Astrocyte of the cerebellum (primary cell): ENCODE measurements around the gene NRDC.

ENCODE experiments used
- DNase-seq: peaks from one replicate; pipeline ENCODE4 v3.0.0-alpha.2; 2011; ENCODE audit warnings: low read depth
- H3K4me3 ChIP-seq: 2 replicates; pipeline ENCODE4 v1.5.1; 2011; ENCODE audit warnings: mild to moderate bottlenecking, low read depth, low read length, moderate library complexity
- CTCF ChIP-seq: IDR thresholded peaks from 2 replicates; pipeline ENCODE4 v1.5.1; 2012; ENCODE audit warnings: low read length, low read depth, moderate library complexity, mild to moderate bottlenecking; ENCODE audit errors: missing control alignments
- in situ Hi-C: cut with HindIII; loops from 2 replicates; pipeline ENCODE4 v1.10.0; 2017; ENCODE audit warnings: low sequenced_read_pairs

NRDC gene

GRCh38 chr1:51752073-51752948, 126.2 kb downstream of the NRDC start:
- in situ Hi-C loops, result no loop called here
- no peak for DNase-seq
- TF ChIP-seq CTCF, result no peak
- H3K4me3 ChIP-seq, result no peak overlapping the region

- no peak for TF ChIP-seq CTCF
- DNase-seq, result no peak
- in situ Hi-C loops, result no loop called here
- H3K4me3 ChIP-seq, result no peak overlapping the region
Measured at GRCh38 chr1:51750729-51751128, 127.8 kb downstream of the NRDC start.

GRCh38 chr1:51750218-51750617, 128.3 kb downstream of the NRDC start:
- in situ Hi-C loops, result no loop called here
- no peak for DNase-seq
- no peak for TF ChIP-seq CTCF

GRCh38 chr1:51749151-51749550, 129.4 kb downstream of the NRDC start:
- H3K4me3 ChIP-seq, result no peak overlapping the region
- in situ Hi-C loops, result no loop called here
- TF ChIP-seq CTCF, result no peak
- DNase-seq, result no peak

More at GRCh38 chr1:51750218-51750617, 128.3 kb downstream of the NRDC start:
- no peak overlapping the region for H3K4me3 ChIP-seq

GRCh38 chr1:51745304-51745570, 133.3 kb downstream of the NRDC start:
- TF ChIP-seq CTCF, result no peak
- H3K4me3 ChIP-seq, result no peak overlapping the region
- in situ Hi-C loops, result no loop called here
- no peak for DNase-seq

GRCh38 chr1:51744506-51745303, 133.8 kb downstream of the NRDC start:
- DNase-seq, result no peak
- in situ Hi-C loops, result no loop called here
- no peak for TF ChIP-seq CTCF
- H3K4me3 ChIP-seq, result no peak overlapping the region
